ENCODE results near the gene LRBA.

LRBA gene

GRCh38 chr4:150586162-150586810, 428.8 kb downstream of the LRBA start:
- no peak for DNase-seq

GRCh38 chr4:150585611-150586010, 429.5 kb downstream of the LRBA start:
- DNase-seq: no peak

DNA sequence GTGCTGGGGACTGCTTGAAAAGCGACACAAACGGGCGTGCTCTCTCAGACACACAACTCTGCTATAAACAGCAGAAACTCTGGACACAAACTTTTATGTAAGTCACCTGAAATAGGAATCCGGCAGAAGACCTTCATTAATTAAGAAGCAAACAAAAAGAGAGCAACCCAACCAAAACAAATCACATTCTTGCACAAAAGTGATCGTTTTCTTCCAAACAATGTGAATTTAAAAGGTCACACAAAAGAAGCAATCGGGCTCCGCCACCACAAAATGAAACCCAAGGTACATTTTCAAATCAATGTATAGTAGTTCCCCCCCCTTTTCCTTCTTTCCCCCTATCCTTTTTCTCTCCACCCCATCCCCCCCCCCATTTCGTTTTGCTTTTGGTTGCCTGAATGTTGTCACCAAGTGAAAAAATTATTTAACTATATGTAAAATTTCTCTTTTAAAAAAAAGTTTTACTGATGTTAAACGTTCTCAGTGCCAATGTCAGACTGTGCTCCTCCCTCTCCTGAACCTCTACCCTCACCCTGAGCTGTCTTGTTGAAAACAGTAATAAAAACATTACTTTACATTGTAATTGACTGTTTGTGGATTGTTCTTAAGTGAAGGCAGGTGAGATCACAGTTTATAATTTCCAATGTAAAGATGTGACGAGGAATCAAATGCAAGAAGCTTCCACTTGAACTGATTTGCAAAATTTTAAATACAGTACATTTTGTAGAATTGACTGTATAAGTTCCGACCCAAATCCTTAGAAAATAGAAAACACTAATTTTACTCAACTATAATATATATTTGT, 430.8 kb downstream of the LRBA start:
- DNase-seq: peak; percentile 21

DNA sequence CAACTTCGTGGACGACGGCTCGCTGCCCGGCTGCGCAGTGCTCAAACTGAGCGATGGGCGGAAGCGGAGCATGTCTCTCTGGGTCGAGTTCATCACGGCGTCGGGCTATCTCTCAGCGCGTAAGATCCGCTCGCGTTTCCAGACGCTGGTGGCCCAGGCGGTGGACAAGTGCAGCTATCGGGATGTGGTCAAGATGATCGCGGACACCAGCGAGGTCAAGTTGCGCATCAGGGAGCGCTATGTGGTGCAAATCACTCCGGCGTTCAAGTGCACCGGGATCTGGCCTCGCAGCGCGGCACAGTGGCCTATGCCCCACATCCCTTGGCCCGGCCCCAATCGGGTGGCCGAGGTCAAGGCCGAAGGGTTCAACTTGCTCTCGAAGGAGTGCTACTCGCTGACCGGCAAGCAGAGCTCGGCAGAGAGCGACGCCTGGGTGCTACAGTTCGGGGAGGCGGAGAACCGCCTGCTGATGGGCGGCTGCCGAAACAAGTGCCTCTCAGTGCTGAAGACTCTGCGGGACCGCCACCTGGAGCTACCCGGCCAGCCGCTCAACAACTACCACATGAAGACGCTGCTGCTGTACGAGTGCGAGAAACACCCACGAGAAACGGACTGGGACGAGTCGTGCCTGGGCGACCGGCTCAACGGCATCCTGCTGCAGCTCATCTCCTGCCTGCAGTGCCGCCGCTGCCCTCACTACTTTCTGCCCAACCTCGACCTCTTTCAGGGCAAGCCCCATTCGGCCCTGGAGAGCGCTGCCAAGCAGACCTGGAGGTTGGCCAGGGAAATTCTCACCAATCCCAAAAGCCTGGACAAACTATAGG, 431.6 kb downstream of the LRBA start:
- DNase-seq: peak; percentile 82

GRCh38 chr4:150582873-150583286, 432.2 kb downstream of the LRBA start:
- peak; percentile 79 for DNase-seq

DNA sequence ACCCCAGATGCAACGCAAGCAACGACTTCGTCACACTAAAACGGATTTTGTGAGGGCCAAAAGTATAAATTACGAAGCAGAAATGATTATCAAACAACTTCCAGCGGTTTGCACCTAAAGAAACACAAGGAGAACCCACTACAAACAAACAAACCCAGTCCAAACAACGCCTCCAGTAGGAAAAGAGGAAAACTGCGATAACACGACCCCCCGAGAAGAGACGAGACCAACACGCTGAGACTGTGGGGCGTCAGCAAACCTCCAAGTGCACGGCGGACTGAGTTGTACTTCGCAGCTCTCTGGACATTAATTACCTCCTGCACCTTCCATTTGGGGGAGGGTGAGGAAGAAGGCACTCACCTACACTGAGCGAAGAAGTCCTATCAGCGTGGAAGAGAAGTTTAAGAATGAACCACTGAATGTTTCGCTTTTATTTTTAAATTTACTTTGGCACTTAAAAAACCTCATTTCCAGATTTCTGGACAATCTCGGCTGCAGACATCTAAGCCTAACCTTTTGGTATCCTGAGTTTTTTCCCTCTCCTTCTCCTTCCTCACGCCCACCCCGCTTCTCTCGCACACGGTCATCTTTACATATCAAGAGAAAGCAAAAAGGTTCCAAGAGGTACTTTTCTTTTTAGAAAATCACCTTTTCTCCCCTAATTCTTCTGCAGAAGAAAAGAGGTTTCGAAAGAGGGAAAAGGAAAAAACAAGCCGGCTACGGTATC, 432.8 kb downstream of the LRBA start, which contains the start of gene MAB21L2:
TSS of gene MAB21L2 (plus strand) at position 6 of the 727 bp plus-strand sequence. CDS start 879 bp downstream, outside the sequence.
- DNase-seq: peak; percentile 72

DNA sequence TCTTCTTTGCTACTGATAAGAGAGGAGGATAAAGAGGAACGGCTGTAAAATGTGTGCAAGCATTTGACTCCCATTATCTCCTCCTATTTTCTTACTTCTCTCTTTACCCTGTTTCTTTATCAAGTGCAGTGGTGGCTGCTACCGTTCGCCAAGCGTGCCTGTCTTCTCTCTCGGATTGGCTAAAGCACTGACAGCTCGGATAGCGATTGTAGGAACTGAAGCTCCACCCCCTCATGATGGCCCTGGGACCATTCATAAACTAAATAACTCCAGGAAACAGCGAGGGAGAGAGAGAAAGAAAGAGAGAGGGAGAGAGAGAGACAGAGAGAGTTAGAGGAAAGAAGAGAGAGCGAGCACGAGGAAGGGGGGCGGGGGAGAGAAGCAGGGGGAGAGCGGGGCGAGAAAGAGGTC, 433.4 kb downstream of the LRBA start:
- peak; percentile 69 for DNase-seq

GRCh38 chr4:150581056-150581605, 434.0 kb downstream of the LRBA start:
- no peak for DNase-seq

GRCh38 chr4:150580306-150580705, 434.8 kb downstream of the LRBA start:
- no peak for DNase-seq

- peak; percentile 83 for DNase-seq
These were observed 435.4 kb downstream of the LRBA start for GRCh38 chr4:150579551-150580234.

GRCh38 chr4:150578745-150579501, 436.2 kb downstream of the LRBA start:
- DNase-seq: peak; percentile 64

- no peak for DNase-seq
These were observed 437.3 kb downstream of the LRBA start for GRCh38 chr4:150577796-150578195.

GRCh38 chr4:150574678-150575077, 440.4 kb downstream of the LRBA start:
- no peak for DNase-seq

DNA sequence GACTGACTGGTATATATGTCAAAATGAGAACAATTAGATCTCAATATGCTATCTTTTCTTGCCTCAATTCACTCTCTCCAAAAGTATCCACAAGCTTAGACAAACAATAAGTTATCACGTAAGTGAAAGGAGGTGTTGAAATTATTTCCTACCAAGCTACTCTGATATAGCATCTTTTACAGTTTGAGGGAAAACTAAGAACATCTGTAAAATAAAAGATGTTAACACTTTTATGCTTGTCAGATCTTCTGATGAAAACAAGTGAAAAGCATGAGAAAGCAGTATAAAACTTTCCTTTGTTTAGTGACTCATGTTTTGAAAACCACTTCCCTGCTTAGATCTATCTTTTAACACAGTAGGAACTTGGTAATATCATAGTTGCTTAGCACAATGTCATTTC, 441.6 kb downstream of the LRBA start:
- no peak for DNase-seq

DNA sequence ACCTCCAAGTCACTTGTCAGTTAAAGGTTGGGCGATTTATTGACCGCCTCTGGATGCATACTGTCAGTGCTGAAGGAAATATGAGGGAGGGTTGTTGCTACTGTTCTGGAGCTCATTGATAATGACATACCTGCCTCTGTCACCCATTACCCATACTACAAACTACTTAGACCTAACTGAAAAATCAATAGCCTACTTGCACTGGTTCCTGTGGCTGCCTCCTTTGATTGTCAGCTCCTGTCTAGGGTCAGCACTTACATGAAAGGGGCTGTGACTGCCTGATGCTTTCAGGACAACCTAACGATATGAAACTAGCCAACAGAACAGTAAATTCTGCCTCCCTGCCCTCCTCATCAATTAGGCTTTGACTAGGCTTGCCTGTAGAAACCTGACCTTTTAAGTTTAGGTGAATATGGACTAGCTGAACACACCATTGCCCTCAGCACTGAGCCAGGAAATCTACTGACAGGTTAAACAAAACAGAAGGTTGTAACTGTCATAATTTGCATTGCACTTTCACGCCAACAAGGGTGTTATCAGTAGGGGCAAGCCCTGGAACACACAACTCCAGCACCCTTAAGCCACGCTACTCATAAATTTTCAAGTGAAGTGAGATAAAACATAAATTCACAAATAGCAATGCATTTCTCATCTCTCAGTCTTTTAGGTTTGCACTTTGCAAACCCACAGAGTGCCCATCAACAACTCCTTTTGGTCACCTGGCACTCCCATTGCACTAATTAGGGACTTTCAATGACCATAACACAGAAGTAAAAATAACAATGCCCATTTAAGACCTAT, 442.2 kb downstream of the LRBA start:
- DNase-seq: no peak

DNA sequence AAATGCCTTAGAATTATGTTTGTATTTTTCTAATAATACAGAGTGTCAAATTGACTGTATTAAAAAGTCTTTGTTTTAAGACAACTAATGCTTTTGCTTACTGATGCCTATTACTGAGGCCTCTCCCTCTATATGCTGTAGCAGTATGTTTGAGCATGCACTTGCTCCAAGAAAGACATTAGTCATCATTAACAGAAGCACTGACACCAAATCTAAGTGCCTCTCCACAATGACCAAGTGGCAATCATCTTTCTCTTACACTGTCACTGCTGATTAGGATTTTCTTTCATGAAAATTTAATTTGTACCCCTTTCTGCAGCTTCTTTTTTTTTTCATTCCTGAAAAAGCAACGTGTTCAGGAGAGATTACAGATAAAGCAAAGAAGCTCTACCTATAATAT, 444.2 kb downstream of the LRBA start:
- DNase-seq: no peak

GRCh38 chr4:150569998-150570535, 445.0 kb downstream of the LRBA start:
- DNase-seq: no peak

DNA sequence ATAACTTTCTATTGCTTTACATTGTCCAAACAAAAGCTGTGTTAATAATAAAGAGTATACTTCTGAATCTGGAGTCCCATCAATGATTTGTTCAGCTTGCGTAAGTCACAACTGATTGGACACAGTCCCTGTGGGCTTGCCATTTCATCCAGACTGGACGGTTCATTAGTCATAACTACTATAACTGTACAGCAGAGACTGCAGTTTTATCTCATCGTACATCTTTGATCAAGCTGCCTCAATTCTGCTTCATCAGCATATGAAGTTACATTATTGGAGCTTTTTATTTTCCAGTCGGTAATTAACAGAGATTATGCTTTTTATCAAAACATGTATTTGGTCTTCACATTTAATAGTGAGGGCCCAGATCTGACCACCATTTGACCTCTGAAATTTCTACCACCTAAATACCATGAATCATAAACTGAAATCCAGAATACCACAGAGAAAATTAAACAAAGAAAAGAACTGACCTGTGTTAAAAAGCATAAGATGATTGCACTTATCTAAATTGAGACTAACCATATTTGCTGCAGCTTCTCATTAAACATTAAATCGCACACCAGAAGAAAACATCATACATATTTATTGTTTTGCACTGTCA, 445.6 kb downstream of the LRBA start:
- DNase-seq: no peak

DNA sequence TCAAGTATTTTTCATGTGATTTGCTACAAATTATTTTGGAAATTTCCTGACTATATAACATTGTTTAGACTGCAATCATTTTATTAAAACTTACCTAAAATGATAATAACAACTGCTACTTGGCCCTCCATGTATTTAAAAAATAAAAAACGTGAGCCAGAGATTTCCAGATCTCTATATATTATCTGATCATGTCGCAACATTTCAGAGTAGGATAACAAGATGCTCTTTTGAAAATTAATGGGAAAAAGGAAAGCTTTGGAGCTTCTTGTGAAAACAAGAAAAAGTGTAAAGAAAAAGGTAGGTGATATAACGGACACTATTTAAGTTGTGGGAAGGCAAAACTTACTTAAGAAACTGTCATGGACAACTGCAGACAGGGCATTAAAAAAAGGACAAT, 448.0 kb downstream of the LRBA start:
- DNase-seq: no peak

Data from right kidney (tissue), 1 donor.